Measurements from ENCODE around the gene SLC7A14.

Gene SLC7A14

GRCh38 chr3:170531657-170532335 is 54.1 kb downstream of the SLC7A14 start:
- ATAC-seq = no peak
- H3K27me3 Mint-ChIP-seq = peaks cover under 1% of the 10 kb centered on the region
- no peaks in the 10 kb centered on the region for H3K9me3 Mint-ChIP-seq
- no peak overlapping the region for H3K4me3 Mint-ChIP-seq
- no peaks in the 10 kb centered on the region for H3K4me1 Mint-ChIP-seq
- H3K27ac Mint-ChIP-seq = no peak overlapping the region
- H3K36me3 Mint-ChIP-seq = no peaks in the 10 kb centered on the region

- no peaks in the 10 kb centered on the region for H3K36me3 Mint-ChIP-seq
- no peaks in the 10 kb centered on the region for H3K27me3 Mint-ChIP-seq
- H3K27ac Mint-ChIP-seq = no peak overlapping the region
- no peaks in the 10 kb centered on the region for H3K9me3 Mint-ChIP-seq
- H3K4me3 Mint-ChIP-seq = no peak overlapping the region
- ATAC-seq = no peak
- no peaks in the 10 kb centered on the region for H3K4me1 Mint-ChIP-seq
Observed at GRCh38 chr3:170531054-170531453, 54.8 kb downstream of the SLC7A14 start.

GRCh38 chr3:170529912-170530311 is 56.0 kb downstream of the SLC7A14 start:
- no peaks in the 10 kb centered on the region for H3K9me3 Mint-ChIP-seq
- no peak overlapping the region for H3K4me3 Mint-ChIP-seq
- H3K27ac Mint-ChIP-seq = no peak overlapping the region
- no peaks in the 10 kb centered on the region for H3K4me1 Mint-ChIP-seq
- H3K27me3 Mint-ChIP-seq = no peaks in the 10 kb centered on the region
- H3K36me3 Mint-ChIP-seq = no peaks in the 10 kb centered on the region
- no peak for ATAC-seq

GRCh38 chr3:170529346-170529745 is 56.5 kb downstream of the SLC7A14 start:
- ATAC-seq = no peak
- no peaks in the 10 kb centered on the region for H3K4me1 Mint-ChIP-seq
- no peaks in the 10 kb centered on the region for H3K9me3 Mint-ChIP-seq
- H3K27ac Mint-ChIP-seq = no peak overlapping the region
- no peaks in the 10 kb centered on the region for H3K36me3 Mint-ChIP-seq
- H3K27me3 Mint-ChIP-seq = no peaks in the 10 kb centered on the region
- H3K4me3 Mint-ChIP-seq = no peak overlapping the region

GRCh38 chr3:170528726-170529125 is 57.1 kb downstream of the SLC7A14 start:
- no peaks in the 10 kb centered on the region for H3K27me3 Mint-ChIP-seq
- H3K9me3 Mint-ChIP-seq = no peaks in the 10 kb centered on the region
- no peak overlapping the region for H3K27ac Mint-ChIP-seq
- H3K4me3 Mint-ChIP-seq = no peak overlapping the region
- H3K36me3 Mint-ChIP-seq = no peaks in the 10 kb centered on the region
- H3K4me1 Mint-ChIP-seq = no peaks in the 10 kb centered on the region
- ATAC-seq = no peak

GRCh38 chr3:170524073-170524472 is 61.8 kb downstream of the SLC7A14 start:
- no peaks in the 10 kb centered on the region for H3K9me3 Mint-ChIP-seq
- no peak overlapping the region for H3K27ac Mint-ChIP-seq
- ATAC-seq = no peak
- no peaks in the 10 kb centered on the region for H3K27me3 Mint-ChIP-seq
- no peak overlapping the region for H3K4me3 Mint-ChIP-seq
- no peaks in the 10 kb centered on the region for H3K36me3 Mint-ChIP-seq
- peaks cover 7% of the 10 kb centered on the region for H3K4me1 Mint-ChIP-seq

GRCh38 chr3:170523248-170523647 is 62.6 kb downstream of the SLC7A14 start:
- no peak overlapping the region for H3K4me3 Mint-ChIP-seq
- H3K27ac Mint-ChIP-seq = no peak overlapping the region
- no peak for ATAC-seq
- no peaks in the 10 kb centered on the region for H3K9me3 Mint-ChIP-seq
- H3K4me1 Mint-ChIP-seq = peaks cover 7% of the 10 kb centered on the region
- peaks cover 8% of the 10 kb centered on the region for H3K27me3 Mint-ChIP-seq
- H3K36me3 Mint-ChIP-seq = no peaks in the 10 kb centered on the region

GRCh38 chr3:170522201-170522600 is 63.7 kb downstream of the SLC7A14 start:
- Mint-ChIP-seq H3K9me3 (no peaks in the 10 kb centered on the region), H3K4me3 (no peak overlapping the region), H3K27ac (no peak overlapping the region), H3K27me3 (peaks cover 9% of the 10 kb centered on the region), H3K36me3 (no peaks in the 10 kb centered on the region), H3K4me1 (peaks cover 7% of the 10 kb centered on the region)
- no peak for ATAC-seq

- ATAC-seq = no peak
- Mint-ChIP-seq H3K9me3 (no peaks in the 10 kb centered on the region), H3K36me3 (no peaks in the 10 kb centered on the region), H3K27ac (no peak overlapping the region), H3K4me1 (peaks cover 7% of the 10 kb centered on the region), H3K4me3 (no peak overlapping the region), H3K27me3 (peaks cover 9% of the 10 kb centered on the region)
Observed at GRCh38 chr3:170520996-170521395, 64.9 kb downstream of the SLC7A14 start.

- Mint-ChIP-seq H3K27ac (no peak overlapping the region), H3K36me3 (no peaks in the 10 kb centered on the region), H3K9me3 (no peaks in the 10 kb centered on the region), H3K27me3 (peaks cover 9% of the 10 kb centered on the region), H3K4me3 (no peak overlapping the region), H3K4me1 (no peaks in the 10 kb centered on the region)
- ATAC-seq = no peak
Observed at GRCh38 chr3:170517242-170517945, 68.5 kb downstream of the SLC7A14 start.

- Mint-ChIP-seq H3K4me1 (no peaks in the 10 kb centered on the region), H3K9me3 (no peaks in the 10 kb centered on the region), H3K27me3 (peaks cover 15% of the 10 kb centered on the region), H3K27ac (no peak overlapping the region), H3K36me3 (no peaks in the 10 kb centered on the region), H3K4me3 (no peak overlapping the region)
- ATAC-seq = no peak
Observed at GRCh38 chr3:170513642-170514041, 72.2 kb downstream of the SLC7A14 start.

- Mint-ChIP-seq H3K27me3 (peaks cover 9% of the 10 kb centered on the region), H3K4me3 (no peak overlapping the region), H3K36me3 (no peaks in the 10 kb centered on the region), H3K9me3 (no peaks in the 10 kb centered on the region), H3K4me1 (no peaks in the 10 kb centered on the region), H3K27ac (no peak overlapping the region)
- ATAC-seq = no peak
Observed at GRCh38 chr3:170511371-170511770, 74.5 kb downstream of the SLC7A14 start.

- no peak for ATAC-seq
- Mint-ChIP-seq H3K27me3 (peaks cover 9% of the 10 kb centered on the region), H3K4me3 (no peak overlapping the region), H3K27ac (no peak overlapping the region), H3K4me1 (no peaks in the 10 kb centered on the region), H3K9me3 (no peaks in the 10 kb centered on the region), H3K36me3 (no peaks in the 10 kb centered on the region)
Observed at GRCh38 chr3:170508839-170509238, 77.0 kb downstream of the SLC7A14 start.

- Mint-ChIP-seq H3K4me1 (no peaks in the 10 kb centered on the region), H3K9me3 (no peaks in the 10 kb centered on the region), H3K27me3 (peaks cover 9% of the 10 kb centered on the region), H3K4me3 (no peak overlapping the region), H3K27ac (no peak overlapping the region), H3K36me3 (no peaks in the 10 kb centered on the region)
- ATAC-seq = no peak
Observed at GRCh38 chr3:170508291-170508690, 77.6 kb downstream of the SLC7A14 start.

- H3K27ac Mint-ChIP-seq = no peak overlapping the region
- H3K27me3 Mint-ChIP-seq = peaks cover 9% of the 10 kb centered on the region
Observed at GRCh38 chr3:170507063-170507462, 78.8 kb downstream of the SLC7A14 start.

GRCh38 chr3:170506556-170506955 is 79.3 kb downstream of the SLC7A14 start:
- no peak for ATAC-seq
- no peaks in the 10 kb centered on the region for H3K36me3 Mint-ChIP-seq
- H3K9me3 Mint-ChIP-seq = no peaks in the 10 kb centered on the region
- no peak overlapping the region for H3K27ac Mint-ChIP-seq
- no peaks in the 10 kb centered on the region for H3K4me1 Mint-ChIP-seq
- H3K4me3 Mint-ChIP-seq = no peak overlapping the region
- H3K27me3 Mint-ChIP-seq = peaks cover 9% of the 10 kb centered on the region

More at GRCh38 chr3:170507063-170507462, 78.8 kb downstream of the SLC7A14 start:
- ATAC-seq = no peak
- H3K9me3 Mint-ChIP-seq = no peaks in the 10 kb centered on the region
- no peak overlapping the region for H3K4me3 Mint-ChIP-seq
- no peaks in the 10 kb centered on the region for H3K36me3 Mint-ChIP-seq
- no peaks in the 10 kb centered on the region for H3K4me1 Mint-ChIP-seq
